Coronary artery (tissue), 2 donors: ENCODE results near the gene TMEM201.

Experiments
- DNase-seq: peaks from one replicate; pipeline ENCODE4 v3.0.0-alpha.2; 2017; ENCODE audit warnings: low spot score
- H3K27ac ChIP-seq, 2 donors: fragments of 200-600 bp; sonication (generic); one replicate each; pipeline ENCODE4 v1.5.1; 2016 to 2019
- H3K4me3 ChIP-seq: fragments of 200-600 bp; sonication (generic); 2 replicates; pipeline ENCODE4 v1.5.1; 2016; ENCODE audit warnings: mild to moderate bottlenecking, moderate library complexity
- TF ChIP-seq, protein P1 (sequence below): fragments of 200-600 bp; sonication (generic); IDR thresholded peaks from one replicate; pipeline ENCODE4 v1.5.1; 2019; ENCODE audit warnings: antibody characterized with exemption

TMEM201 gene, protein sequence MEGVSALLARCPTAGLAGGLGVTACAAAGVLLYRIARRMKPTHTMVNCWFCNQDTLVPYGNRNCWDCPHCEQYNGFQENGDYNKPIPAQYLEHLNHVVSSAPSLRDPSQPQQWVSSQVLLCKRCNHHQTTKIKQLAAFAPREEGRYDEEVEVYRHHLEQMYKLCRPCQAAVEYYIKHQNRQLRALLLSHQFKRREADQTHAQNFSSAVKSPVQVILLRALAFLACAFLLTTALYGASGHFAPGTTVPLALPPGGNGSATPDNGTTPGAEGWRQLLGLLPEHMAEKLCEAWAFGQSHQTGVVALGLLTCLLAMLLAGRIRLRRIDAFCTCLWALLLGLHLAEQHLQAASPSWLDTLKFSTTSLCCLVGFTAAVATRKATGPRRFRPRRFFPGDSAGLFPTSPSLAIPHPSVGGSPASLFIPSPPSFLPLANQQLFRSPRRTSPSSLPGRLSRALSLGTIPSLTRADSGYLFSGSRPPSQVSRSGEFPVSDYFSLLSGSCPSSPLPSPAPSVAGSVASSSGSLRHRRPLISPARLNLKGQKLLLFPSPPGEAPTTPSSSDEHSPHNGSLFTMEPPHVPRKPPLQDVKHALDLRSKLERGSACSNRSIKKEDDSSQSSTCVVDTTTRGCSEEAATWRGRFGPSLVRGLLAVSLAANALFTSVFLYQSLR

DNA sequence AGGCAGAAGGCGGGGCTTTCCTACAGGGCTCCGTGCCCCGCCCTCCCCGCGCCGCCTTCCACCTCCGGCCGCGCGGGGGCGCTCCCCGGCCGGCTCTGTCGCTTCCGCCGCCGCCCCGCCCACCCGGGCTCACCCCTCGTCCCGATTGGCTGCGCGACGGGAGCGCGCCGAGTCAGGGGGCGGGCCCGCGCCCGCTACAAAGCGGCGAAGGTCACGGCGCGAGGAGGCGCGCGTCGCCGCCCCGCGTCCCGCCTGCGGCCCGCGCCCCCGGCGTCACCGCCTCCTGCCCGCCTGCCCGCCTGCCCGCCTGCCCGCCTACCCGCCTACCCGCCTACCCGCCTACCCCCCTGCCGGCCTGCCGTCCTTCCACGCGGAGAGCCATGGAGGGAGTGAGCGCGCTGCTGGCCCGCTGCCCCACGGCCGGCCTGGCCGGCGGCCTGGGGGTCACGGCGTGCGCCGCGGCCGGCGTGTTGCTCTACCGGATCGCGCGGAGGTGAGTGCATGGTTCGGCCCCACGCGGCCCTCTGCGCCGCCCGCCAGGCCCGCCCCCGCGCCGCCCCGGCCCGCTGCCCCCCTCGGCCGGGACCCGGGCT is at the start of gene TMEM201:
TMEM201 (plus strand) TSS at position 361 of the 593 bp plus-strand sequence; CDS start at position 381, 20 bp downstream.
- peak; percentile 91 for DNase-seq

DNA sequence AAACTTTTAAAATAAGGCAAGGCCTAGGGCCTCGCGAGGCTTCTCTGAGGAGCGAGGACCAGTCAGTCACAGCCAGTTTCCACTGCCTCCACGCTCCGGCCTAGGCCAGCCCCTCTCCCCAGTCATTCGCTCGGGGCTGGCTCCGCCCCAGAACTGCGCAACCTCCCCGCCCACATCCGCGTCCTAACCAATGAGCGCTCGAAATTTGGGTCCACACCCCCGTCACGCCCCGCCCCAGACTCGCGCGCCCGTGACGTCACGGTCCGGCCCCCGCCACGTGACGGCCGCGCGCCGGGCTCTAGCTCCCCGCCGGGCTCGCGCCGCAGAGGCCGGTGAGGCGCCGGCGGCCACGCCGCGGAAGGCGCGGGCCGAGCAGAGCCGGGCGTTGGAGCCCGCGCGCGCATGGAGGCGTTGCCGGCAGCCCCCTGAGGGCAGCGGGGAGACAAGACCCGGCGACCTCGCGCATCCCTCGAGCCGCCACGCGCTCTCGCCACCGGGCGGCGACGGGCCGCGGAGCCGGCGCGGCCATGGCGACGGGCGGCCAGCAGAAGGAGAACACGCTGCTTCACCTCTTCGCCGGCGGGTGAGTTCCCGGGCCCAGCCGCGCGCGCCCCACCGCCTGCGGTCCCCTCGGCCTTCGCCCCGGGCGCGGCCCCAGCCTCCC is 49.4 kb upstream of the TMEM201 start, which contains the start of gene SLC25A33:
SLC25A33 (plus strand) TSS at position 301 of the 664 bp plus-strand sequence; CDS start at position 528, 227 bp downstream.
- peak within 1 kb of the TSS; percentile 84 to 86 for H3K27ac ChIP-seq
- TF ChIP-seq, protein P1, sequence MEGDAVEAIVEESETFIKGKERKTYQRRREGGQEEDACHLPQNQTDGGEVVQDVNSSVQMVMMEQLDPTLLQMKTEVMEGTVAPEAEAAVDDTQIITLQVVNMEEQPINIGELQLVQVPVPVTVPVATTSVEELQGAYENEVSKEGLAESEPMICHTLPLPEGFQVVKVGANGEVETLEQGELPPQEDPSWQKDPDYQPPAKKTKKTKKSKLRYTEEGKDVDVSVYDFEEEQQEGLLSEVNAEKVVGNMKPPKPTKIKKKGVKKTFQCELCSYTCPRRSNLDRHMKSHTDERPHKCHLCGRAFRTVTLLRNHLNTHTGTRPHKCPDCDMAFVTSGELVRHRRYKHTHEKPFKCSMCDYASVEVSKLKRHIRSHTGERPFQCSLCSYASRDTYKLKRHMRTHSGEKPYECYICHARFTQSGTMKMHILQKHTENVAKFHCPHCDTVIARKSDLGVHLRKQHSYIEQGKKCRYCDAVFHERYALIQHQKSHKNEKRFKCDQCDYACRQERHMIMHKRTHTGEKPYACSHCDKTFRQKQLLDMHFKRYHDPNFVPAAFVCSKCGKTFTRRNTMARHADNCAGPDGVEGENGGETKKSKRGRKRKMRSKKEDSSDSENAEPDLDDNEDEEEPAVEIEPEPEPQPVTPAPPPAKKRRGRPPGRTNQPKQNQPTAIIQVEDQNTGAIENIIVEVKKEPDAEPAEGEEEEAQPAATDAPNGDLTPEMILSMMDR, result no peak
- DNase-seq, result peak; percentile 97
- H3K4me3 ChIP-seq, result peak within 1 kb of the TSS; percentile 94

More for the DNA sequence above, at the start of gene TMEM201:
- peak within 1 kb of the TSS; percentile 95 for H3K4me3 ChIP-seq
- peak within 1 kb of the TSS; percentile 21 to 90 for H3K27ac ChIP-seq
- TF ChIP-seq, protein P1, result peak; percentile 89

DNA sequence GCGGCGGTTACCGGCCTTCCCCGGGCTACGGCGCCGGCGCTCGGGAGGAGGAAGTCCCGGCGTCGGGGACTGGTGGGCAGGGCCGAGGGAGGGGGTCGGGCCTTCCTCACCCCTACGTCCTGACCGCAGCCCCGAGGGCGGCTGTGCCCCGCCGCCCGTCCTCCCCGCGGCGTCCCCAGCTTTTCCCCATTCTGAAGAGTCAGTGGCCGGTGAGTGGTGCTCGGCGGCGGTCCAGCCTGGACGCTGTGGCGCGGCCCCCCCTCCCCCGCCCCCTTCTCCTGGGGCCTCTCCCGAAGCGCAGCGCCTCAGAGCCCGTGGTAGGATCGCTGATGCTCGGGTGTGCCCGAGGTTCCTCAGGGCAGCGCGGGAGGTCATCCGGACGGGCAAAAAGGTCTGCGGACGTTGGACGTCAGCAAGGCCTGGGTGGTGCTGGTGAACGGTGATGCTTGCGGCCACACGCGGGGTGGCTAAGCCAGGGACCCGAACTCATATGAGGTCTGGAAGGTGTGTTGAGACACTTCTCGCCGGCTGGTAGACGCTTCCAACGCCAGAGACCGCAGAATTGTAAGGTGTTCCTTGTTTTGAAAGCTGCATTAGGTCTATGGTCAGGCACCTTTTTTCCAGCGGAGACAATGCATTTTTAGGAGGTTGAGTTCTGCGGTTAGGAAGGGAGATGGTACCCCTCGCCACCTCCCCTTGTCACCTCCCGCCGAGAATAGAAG is 48.7 kb upstream of the TMEM201 start:
- Histone ChIP-seq H3K4me3 (peak overlapping the region; percentile 94), H3K27ac (peak overlapping the region; percentile 84 to 86)
- TF ChIP-seq, protein P1, result no peak
- peak; percentile 78 for DNase-seq

GRCh38 chr1:9542430-9542829 is 46.3 kb upstream of the TMEM201 start:
- Histone ChIP-seq H3K27ac (no peak overlapping the region), H3K4me3 (no peak overlapping the region)
- TF ChIP-seq, protein P1, result no peak
- DNase-seq, result no peak

DNA sequence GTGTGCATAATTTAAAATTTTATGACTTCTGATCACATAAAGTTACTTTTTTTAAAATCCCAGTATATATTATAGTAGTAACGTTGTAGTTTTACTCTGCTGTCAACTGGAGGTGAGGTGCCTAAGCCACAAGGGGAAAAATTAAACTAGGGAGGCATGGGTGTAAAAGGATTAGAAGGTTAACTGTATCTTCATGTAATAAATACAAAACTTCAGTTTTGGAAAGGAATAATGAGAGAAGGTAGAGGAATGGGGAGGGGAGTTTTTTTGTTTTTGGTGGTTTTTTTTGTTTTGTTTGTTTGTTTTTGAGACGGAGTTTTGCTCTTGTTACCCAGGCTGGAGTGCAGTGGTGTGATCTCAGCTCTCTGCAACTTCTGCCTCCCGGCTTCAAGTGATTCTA is 43.8 kb upstream of the TMEM201 start:
- Histone ChIP-seq H3K4me3 (no peak overlapping the region), H3K27ac (no peak overlapping the region)
- no peak for DNase-seq
- TF ChIP-seq, protein P1, result no peak

GRCh38 chr1:9549955-9550546 is 38.7 kb upstream of the TMEM201 start:
- TF ChIP-seq, protein P1, result no peak
- DNase-seq, result no peak
- no peak overlapping the region for H3K27ac ChIP-seq
- H3K4me3 ChIP-seq, result no peak overlapping the region
